ENCODE results near the gene DNAH10.

Gene DNAH10

DNA sequence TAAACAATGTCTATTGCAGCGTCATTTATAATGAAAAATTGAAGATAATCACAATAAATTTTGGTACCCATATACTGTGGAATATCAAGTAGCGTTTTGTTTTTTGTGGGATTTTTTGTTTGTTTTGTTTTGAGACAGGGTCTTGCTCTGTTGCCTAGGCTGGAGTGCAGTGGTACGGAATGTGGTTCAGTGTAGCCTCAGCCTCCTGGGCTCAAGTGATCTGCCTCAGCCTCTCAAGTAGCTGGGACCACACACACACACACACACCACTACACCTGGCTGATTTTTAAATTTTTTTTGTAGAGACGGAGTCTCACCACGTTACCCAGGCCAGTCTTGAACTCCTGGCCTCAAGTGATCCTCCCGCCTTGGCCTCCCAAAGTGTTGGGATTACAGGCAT, 217.5 kb downstream of the DNAH10 start:
- no peaks in the 10 kb centered on the region for H3K27me3 ChIP-seq (ENCODE audit: insufficient read depth, low read length, poor library complexity, severe bottlenecking)
- no peak overlapping the region for H3K4me2 ChIP-seq (ENCODE audit: low read depth, low read length, poor library complexity, severe bottlenecking)
- H3K4me1 ChIP-seq (ENCODE audit: insufficient read depth, low read length, poor library complexity, severe bottlenecking), result peaks cover 23% of the 10 kb centered on the region
- H2AFZ ChIP-seq (ENCODE audit: low read length), result no peak overlapping the region
- no peaks in the 10 kb centered on the region for H3F3A ChIP-seq (ENCODE audit: low read depth)
- H3K4me3 ChIP-seq (ENCODE audit: low read length, poor library complexity, severe bottlenecking), result no peak overlapping the region
- H4K20me1 ChIP-seq (ENCODE audit: insufficient read depth, low read length, poor library complexity, severe bottlenecking), result peaks cover 43% of the 10 kb centered on the region
- H3K9ac ChIP-seq (ENCODE audit: low read depth, low read length, poor library complexity, severe bottlenecking), result no peak overlapping the region
- H3K36me3 ChIP-seq (ENCODE audit: insufficient read depth, low read length), result no peaks in the 10 kb centered on the region
- peaks cover 68% of the 10 kb centered on the region for H3K79me2 ChIP-seq (ENCODE audit: insufficient read depth, low read length)
- H3K9me2 ChIP-seq (replicated peaks; ENCODE audit: low read depth, low read length), result no peaks in the 10 kb centered on the region
- H3K9me3 ChIP-seq (ENCODE audit: insufficient read depth, low read depth, low read length), result no peaks in the 10 kb centered on the region
- TF ChIP-seq EZH2phosphoT487 (IDR thresholded peaks at IDR 0.05; ENCODE audit: borderline replicate concordance) (no peak), CTCF (conservative IDR thresholded peaks at IDR 0.05; ENCODE audit: low read length) (no peak)

DNA sequence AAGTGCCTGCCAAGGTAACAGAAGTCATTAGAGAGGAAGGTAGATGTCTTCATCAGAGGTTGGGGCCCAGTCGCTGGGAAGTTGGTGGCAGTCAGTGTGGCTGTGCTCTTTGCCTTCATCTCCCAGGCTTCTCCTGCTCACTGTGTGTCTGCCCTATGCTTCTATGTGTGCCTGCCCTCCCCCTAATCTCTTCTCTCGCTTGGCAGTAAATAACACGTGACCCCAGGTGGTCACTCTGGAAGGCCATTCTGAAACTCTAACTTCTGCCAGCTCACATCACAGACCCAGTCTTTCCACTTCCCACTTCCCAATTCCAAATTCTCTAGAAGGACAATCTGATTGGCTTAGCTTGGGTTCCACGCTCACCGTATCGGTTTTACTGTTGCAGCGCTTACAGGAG, 220.2 kb downstream of the DNAH10 start:
- Histone ChIP-seq H3K27me3 (ENCODE audit: insufficient read depth, low read length, poor library complexity, severe bottlenecking) (no peaks in the 10 kb centered on the region), H3F3A (ENCODE audit: low read depth) (no peaks in the 10 kb centered on the region), H3K4me1 (ENCODE audit: insufficient read depth, low read length, poor library complexity, severe bottlenecking) (peaks cover 9% of the 10 kb centered on the region), H3K36me3 (ENCODE audit: insufficient read depth, low read length) (no peaks in the 10 kb centered on the region), H3K9me2 (replicated peaks; ENCODE audit: low read depth, low read length) (no peaks in the 10 kb centered on the region), H3K79me2 (ENCODE audit: insufficient read depth, low read length) (peaks cover 73% of the 10 kb centered on the region), H4K20me1 (ENCODE audit: insufficient read depth, low read length, poor library complexity, severe bottlenecking) (peaks cover 27% of the 10 kb centered on the region), H2AFZ (ENCODE audit: low read length) (no peak overlapping the region), H3K4me3 (ENCODE audit: low read length, poor library complexity, severe bottlenecking) (no peak overlapping the region), H3K4me2 (ENCODE audit: low read depth, low read length, poor library complexity, severe bottlenecking) (no peak overlapping the region), H3K9ac (ENCODE audit: low read depth, low read length, poor library complexity, severe bottlenecking) (no peak overlapping the region), H3K9me3 (ENCODE audit: insufficient read depth, low read depth, low read length) (no peaks in the 10 kb centered on the region)
- TF ChIP-seq EZH2phosphoT487 (IDR thresholded peaks at IDR 0.05; ENCODE audit: borderline replicate concordance) (no peak), CTCF (conservative IDR thresholded peaks at IDR 0.05; ENCODE audit: low read length) (no peak)

DNA sequence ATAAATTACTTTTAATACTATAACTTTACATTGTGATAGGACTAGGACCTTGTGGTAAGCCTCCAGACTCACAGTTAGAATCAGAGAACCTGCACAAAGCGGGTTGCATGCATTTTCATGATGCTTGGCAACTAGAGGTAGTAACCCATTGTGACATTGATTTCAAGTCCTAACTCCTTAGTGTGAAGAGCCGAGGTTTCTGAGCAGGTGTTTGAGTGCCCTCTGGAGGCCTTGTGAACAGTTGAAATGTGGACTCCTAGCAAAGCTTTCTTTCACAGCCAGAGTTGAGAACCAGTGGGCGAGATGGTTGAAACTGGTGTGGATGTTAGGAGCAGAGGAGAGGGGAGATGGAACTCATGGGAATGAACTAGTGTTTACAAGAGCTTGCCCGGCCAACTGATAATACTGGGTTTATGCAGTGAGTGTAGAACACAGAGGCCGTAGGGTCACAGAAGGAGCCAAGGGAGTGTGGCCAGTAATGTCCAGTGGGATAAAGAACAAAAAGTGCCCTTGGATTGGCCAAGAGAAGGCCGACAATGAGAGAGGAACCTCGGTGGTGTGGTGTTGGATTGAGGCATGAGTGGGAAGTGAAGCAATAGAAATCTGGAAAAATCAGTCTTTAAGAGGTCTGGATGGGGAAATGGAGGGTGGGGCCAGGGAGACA, 221.9 kb downstream of the DNAH10 start:
- TF ChIP-seq EZH2phosphoT487 (IDR thresholded peaks at IDR 0.05; ENCODE audit: borderline replicate concordance) (no peak), CTCF (conservative IDR thresholded peaks at IDR 0.05; ENCODE audit: low read length) (peak; percentile 83)

More for the DNA sequence above, 221.9 kb downstream of the DNAH10 start:
- H3K27me3 ChIP-seq (ENCODE audit: insufficient read depth, low read length, poor library complexity, severe bottlenecking), result no peaks in the 10 kb centered on the region
- no peak overlapping the region for H3K4me3 ChIP-seq (ENCODE audit: low read length, poor library complexity, severe bottlenecking)
- no peak overlapping the region for H2AFZ ChIP-seq (ENCODE audit: low read length)
- peaks cover 12% of the 10 kb centered on the region; the same call in 1 of the 2 replicates for H3K36me3 ChIP-seq (ENCODE audit: insufficient read depth, low read length)
- peaks cover 5% of the 10 kb centered on the region for H3K4me1 ChIP-seq (ENCODE audit: insufficient read depth, low read length, poor library complexity, severe bottlenecking)
- H3F3A ChIP-seq (ENCODE audit: low read depth), result no peaks in the 10 kb centered on the region
- no peak overlapping the region for H3K9ac ChIP-seq (ENCODE audit: low read depth, low read length, poor library complexity, severe bottlenecking)
- H3K79me2 ChIP-seq (ENCODE audit: insufficient read depth, low read length), result peaks cover 66% of the 10 kb centered on the region
- H3K9me2 ChIP-seq (replicated peaks; ENCODE audit: low read depth, low read length), result no peaks in the 10 kb centered on the region
- peaks cover 27% of the 10 kb centered on the region for H4K20me1 ChIP-seq (ENCODE audit: insufficient read depth, low read length, poor library complexity, severe bottlenecking)
- H3K9me3 ChIP-seq (ENCODE audit: insufficient read depth, low read depth, low read length), result no peaks in the 10 kb centered on the region
- H3K4me2 ChIP-seq (ENCODE audit: low read depth, low read length, poor library complexity, severe bottlenecking), result no peak overlapping the region

All from Loucy (cell line).